LNCaP clone FGC (cell line): ENCODE data around the gene RSPH1.

ENCODE experiments used
- DNase-seq: peaks from one replicate; pipeline ENCODE4 v3.0.0-alpha.2; 2011; ENCODE audit warnings: low read depth
- H3K4me3 ChIP-seq: 2 replicates; pipeline ENCODE4 v1.5.1; 2011; ENCODE audit warnings: mild to moderate bottlenecking, low read depth, low read length, control low read depth
- TF ChIP-seq, protein P1 (sequence below): IDR thresholded peaks from 2 replicates; pipeline ENCODE4 v1.5.1; 2012; ENCODE audit warnings: mild to moderate bottlenecking; ENCODE audit not compliant: control insufficient read depth, insufficient read depth; ENCODE audit errors: extremely low read depth

Gene RSPH1

DNA sequence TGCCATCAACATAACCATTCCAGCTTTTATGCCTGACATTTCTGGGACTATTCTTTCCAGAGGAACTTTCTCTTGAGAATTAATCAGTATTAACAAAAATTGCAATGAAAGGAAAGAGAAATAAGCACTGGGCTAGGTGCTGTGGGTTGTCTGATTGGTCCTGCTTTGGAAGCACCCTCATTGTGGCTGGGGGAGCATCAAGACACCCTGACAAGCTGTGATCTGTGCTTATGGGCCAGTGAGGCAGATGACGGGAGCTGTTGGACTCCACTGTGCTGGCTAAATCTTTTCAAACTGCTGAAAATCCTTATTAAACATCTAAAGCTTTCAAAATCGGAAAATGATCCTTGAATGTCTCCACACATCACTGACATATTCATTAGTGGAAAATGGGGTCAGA lies 72.3 kb downstream of the RSPH1 start:
- no peak overlapping the region for H3K4me3 ChIP-seq
- DNase-seq: no peak

DNA sequence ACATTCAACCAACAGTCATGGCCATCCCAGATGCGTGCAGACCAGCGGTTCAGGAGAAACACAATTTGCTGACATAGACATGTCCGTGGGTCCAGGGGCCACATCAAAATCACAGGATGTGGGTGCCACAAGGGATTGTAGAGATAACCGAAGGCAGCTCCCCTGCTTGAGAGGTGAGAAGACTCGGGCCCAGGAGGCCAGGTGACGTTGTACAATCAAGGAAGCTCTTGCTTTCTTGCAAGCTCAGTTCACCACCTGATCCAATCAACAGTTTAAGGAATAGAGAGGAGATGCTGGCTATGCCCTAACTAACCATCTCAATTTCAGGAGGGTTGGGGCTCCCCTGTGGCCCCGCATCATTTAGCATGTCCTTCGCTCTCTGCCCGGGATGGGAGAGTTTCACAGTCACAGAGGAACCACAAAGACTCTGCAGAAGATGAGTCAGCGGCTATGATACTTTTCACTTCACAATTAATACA lies 72.8 kb downstream of the RSPH1 start:
- no peak for DNase-seq
- H3K4me3 ChIP-seq: no peak overlapping the region
- TF ChIP-seq, protein P1, sequence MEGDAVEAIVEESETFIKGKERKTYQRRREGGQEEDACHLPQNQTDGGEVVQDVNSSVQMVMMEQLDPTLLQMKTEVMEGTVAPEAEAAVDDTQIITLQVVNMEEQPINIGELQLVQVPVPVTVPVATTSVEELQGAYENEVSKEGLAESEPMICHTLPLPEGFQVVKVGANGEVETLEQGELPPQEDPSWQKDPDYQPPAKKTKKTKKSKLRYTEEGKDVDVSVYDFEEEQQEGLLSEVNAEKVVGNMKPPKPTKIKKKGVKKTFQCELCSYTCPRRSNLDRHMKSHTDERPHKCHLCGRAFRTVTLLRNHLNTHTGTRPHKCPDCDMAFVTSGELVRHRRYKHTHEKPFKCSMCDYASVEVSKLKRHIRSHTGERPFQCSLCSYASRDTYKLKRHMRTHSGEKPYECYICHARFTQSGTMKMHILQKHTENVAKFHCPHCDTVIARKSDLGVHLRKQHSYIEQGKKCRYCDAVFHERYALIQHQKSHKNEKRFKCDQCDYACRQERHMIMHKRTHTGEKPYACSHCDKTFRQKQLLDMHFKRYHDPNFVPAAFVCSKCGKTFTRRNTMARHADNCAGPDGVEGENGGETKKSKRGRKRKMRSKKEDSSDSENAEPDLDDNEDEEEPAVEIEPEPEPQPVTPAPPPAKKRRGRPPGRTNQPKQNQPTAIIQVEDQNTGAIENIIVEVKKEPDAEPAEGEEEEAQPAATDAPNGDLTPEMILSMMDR: no peak

More for the DNA sequence above, 72.3 kb downstream of the RSPH1 start:
- TF ChIP-seq, protein P1: no peak
